T-helper 1 cell treated with Interleukin-12 subunit alpha and Interleukin-12 subunit beta and Interleukin-4 antibody, amounts not matched to agents 30 μg/mL and 1 μg/mL, for 36 hours (primary cell): ENCODE measurements around the gene TXLNG.

Experiments used
- H3K27ac Mint-ChIP-seq: one replicate; pipeline ENCODE4 v1.8.0; 2021; ENCODE audit warnings: mild to moderate bottlenecking, mixed read lengths
- H3K27me3 Mint-ChIP-seq: one replicate; pipeline ENCODE4 v1.8.0; 2021; ENCODE audit warnings: low read depth, mixed read lengths
- H3K36me3 Mint-ChIP-seq: one replicate; pipeline ENCODE4 v1.8.0; 2021; ENCODE audit warnings: low read depth, mixed read lengths
- H3K4me1 Mint-ChIP-seq: one replicate; pipeline ENCODE4 v1.8.0; 2021; ENCODE audit warnings: low read depth, mixed read lengths
- H3K4me3 Mint-ChIP-seq: one replicate; pipeline ENCODE4 v1.8.0; 2021; ENCODE audit warnings: mild to moderate bottlenecking, moderate library complexity, mixed read lengths
- H3K9me3 Mint-ChIP-seq: one replicate; pipeline ENCODE4 v1.8.0; 2021; ENCODE audit warnings: mixed read lengths

Gene TXLNG

GRCh38 chrX:16867947-16868346, 81.7 kb downstream of the TXLNG start:
- peak overlapping the region; percentile 92 for H3K4me3 Mint-ChIP-seq
- peaks cover 26% of the 10 kb centered on the region for H3K4me1 Mint-ChIP-seq
- H3K27ac Mint-ChIP-seq, result no peak overlapping the region
- H3K36me3 Mint-ChIP-seq, result peaks cover 11% of the 10 kb centered on the region
- no peaks in the 10 kb centered on the region for H3K9me3 Mint-ChIP-seq
- peaks cover 6% of the 10 kb centered on the region for H3K27me3 Mint-ChIP-seq

DNA sequence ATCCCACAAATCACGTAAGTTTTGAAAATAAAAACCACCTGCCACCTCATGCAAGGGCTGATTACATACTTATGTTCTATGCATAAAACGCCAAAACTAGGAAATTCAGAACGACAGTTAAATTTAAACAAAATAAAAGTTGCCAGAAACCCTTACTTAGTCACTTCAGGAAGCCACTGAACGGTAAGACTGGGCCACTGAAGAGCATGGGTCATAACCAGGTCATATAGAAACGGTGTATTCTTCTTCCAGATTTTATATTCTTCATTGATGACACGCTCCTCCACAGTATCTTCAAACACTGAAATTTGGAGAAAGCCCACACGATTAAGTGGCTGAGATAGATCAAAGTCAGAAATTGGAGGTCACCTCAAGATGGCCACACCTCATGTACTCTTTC, 82.7 kb downstream of the TXLNG start:
- Mint-ChIP-seq H3K4me1 (peaks cover 21% of the 10 kb centered on the region), H3K27me3 (peaks cover 6% of the 10 kb centered on the region), H3K27ac (peak overlapping the region; percentile 91), H3K36me3 (peaks cover 11% of the 10 kb centered on the region), H3K4me3 (peak overlapping the region; percentile 92), H3K9me3 (no peaks in the 10 kb centered on the region)

DNA sequence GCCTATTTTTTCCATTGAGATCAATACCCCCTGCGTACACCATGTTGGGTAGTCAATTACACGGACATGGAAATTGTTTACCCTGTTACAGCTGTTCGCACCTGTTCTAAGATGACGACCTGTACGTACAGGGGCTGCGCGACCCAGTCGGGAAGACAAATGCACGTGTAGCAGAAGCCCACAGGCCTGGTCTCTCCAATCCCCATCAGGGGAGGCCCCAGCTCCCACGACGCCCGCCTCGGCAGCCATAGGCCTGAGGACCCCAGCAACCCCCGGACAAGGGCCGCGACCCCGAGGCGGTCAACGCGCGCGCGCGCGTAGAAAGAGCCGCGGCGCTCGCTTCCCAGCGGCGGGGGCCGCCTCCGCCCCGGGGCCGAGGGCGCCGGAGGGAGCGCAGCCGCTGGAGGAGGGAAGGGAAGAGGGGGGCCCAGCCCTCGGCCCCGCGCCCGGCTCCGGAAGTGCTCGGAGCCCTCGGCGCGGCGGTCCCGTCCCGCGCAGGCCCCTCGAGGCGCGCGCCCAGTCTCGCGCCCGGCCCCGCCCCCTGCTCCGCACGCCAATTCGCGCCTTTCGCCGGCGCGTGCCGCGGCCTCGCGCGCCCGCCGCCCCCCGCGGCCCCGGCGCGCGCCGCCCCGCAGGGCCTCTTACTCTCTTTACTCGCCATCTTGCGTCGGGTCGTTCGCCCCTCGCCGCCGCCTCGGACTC, 83.3 kb downstream of the TXLNG start:
- Mint-ChIP-seq H3K9me3 (no peaks in the 10 kb centered on the region), H3K4me3 (peak overlapping the region; percentile 95), H3K4me1 (peaks cover 21% of the 10 kb centered on the region), H3K36me3 (peaks cover 11% of the 10 kb centered on the region), H3K27ac (peak overlapping the region; percentile 98), H3K27me3 (peaks cover 6% of the 10 kb centered on the region)

DNA sequence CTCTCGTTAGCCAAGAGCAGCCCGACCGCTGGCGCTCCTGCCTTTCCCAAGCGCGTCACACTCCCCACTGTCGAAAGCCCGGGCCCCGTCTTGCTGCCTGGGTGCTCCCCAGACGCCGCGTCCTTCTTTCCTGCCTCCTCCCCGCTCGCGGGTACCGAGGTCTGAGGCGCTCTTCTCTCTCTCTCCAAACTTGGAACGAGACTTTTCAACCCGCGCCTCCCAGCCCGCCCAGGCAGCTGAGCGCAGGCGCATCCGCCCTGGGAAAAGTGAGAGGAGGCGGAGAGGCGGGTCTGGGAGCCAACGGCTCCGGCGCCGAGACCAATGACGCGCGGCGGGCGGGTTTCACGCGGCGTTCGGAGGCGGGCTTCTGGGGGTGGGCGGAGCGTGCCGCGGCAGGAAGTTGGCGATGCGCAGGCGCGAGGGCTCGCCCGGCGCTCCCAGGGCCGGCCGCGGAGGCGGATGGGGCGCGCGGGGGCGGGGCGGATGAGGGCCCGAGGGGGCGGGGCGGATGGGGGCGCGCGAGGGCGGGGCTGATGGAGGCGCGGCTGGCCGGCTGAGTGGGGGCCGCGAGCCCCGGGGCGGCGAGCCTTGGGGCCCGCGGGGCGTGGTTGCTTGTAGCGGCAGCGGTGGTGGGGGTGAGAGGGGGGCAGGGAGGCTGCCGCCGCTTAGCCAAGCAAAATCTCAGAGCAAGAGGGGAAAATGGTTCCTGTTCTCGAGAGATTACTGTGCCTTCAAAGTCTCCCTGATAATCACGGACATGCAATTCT, 84.0 kb downstream of the TXLNG start, which contains the start of gene RBBP7:
Gene RBBP7, minus strand, starts transcription at position 268 of the 767 bp plus-strand sequence. CDS start 309 bp downstream, outside the sequence.
- H3K36me3 Mint-ChIP-seq, result peaks cover 11% of the 10 kb centered on the region
- H3K27ac Mint-ChIP-seq, result peak within 1 kb of the TSS; percentile 98
- H3K4me1 Mint-ChIP-seq, result peaks cover 21% of the 10 kb centered on the region
- H3K9me3 Mint-ChIP-seq, result no peaks in the 10 kb centered on the region
- H3K4me3 Mint-ChIP-seq, result peak within 1 kb of the TSS; percentile 95
- H3K27me3 Mint-ChIP-seq, result peaks cover 13% of the 10 kb centered on the region

DNA sequence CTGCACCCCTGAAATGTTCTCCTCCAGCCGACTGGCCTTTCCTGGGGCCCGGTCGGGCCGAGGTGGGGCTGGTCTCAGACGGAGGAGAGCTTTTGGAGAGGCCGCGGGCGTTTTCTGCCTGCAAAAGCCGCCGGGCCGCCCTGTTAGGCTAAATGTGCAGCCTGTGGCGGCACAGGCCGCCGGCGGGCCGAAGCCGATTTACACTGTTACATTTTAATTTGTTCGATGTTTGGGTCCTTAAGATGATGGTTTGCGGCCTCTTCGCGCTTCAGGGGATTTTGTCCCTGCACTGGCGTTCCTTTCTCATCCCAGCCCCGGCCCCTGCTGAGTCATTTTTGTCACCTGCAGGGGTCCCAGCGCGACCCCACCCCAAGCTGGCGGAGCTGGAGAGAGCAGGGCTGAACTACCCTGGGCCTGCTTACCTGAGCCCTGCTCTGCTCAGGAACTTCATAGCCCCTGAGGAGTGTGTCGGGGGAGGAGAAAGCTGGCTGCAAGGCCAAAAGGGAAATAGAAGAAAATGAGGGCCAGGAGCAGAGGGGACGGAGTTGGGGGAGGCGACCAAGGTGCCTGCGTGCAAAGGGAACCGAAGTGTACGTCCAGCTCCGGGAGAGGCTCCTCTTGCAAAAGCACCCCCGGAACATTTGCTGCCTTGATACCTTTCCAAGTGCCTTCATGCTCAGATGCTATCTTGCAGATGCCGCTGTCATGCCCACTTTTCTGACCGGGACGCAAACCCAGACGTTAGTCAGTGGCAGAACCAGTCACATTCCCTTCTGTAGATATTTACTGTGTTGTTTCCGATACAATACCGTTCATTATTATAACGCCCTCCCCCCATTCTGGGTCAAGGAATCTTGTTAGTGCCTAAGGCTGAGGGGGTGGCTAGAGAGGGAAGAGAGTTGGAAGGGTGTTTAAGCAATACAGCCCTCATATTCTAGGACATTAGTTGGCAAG, 84.9 kb downstream of the TXLNG start:
- H3K27ac Mint-ChIP-seq, result peak overlapping the region; percentile 82
- no peaks in the 10 kb centered on the region for H3K9me3 Mint-ChIP-seq
- peaks cover 18% of the 10 kb centered on the region for H3K27me3 Mint-ChIP-seq
- H3K4me3 Mint-ChIP-seq, result peak overlapping the region; percentile 73
- H3K36me3 Mint-ChIP-seq, result peaks cover 9% of the 10 kb centered on the region
- peaks cover 16% of the 10 kb centered on the region for H3K4me1 Mint-ChIP-seq

GRCh38 chrX:16873106-16873505, 86.8 kb downstream of the TXLNG start:
- Mint-ChIP-seq H3K27me3 (peaks cover 31% of the 10 kb centered on the region), H3K4me1 (peaks cover 8% of the 10 kb centered on the region), H3K9me3 (no peaks in the 10 kb centered on the region), H3K27ac (no peak overlapping the region), H3K36me3 (peaks cover 6% of the 10 kb centered on the region), H3K4me3 (no peak overlapping the region)

GRCh38 chrX:16874458-16875095, 88.3 kb downstream of the TXLNG start:
- no peak overlapping the region for H3K27ac Mint-ChIP-seq
- H3K9me3 Mint-ChIP-seq, result no peaks in the 10 kb centered on the region
- no peaks in the 10 kb centered on the region for H3K36me3 Mint-ChIP-seq
- H3K4me3 Mint-ChIP-seq, result no peak overlapping the region
- H3K4me1 Mint-ChIP-seq, result no peaks in the 10 kb centered on the region
- H3K27me3 Mint-ChIP-seq, result peaks cover 31% of the 10 kb centered on the region

DNA sequence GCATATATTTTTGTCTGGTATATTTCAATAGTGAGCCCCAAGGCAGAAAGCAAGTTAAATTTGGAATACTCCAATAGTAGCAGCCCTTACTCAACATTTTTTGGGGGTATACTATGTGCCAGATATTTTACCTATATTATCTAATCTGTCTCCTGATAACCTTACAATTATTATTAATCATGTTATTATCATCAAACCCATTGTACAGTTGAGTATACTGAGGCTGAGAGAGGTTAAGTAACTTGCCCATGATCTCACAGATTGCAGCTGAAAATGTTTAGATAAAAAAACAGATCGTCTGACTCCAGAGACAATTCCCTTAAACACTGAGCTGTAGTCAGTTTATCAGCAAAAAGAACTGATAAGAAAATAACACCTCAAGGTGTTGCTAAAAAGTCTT, 90.4 kb downstream of the TXLNG start:
- Mint-ChIP-seq H3K9me3 (no peaks in the 10 kb centered on the region), H3K4me1 (no peaks in the 10 kb centered on the region), H3K27ac (no peak overlapping the region), H3K36me3 (no peaks in the 10 kb centered on the region), H3K27me3 (peaks cover 34% of the 10 kb centered on the region), H3K4me3 (no peak overlapping the region)

- H3K27ac Mint-ChIP-seq, result no peak overlapping the region
- no peaks in the 10 kb centered on the region for H3K9me3 Mint-ChIP-seq
- peaks cover 9% of the 10 kb centered on the region for H3K27me3 Mint-ChIP-seq
- H3K4me1 Mint-ChIP-seq, result peaks cover 4% of the 10 kb centered on the region
- H3K4me3 Mint-ChIP-seq, result peak overlapping the region; percentile 21
- H3K36me3 Mint-ChIP-seq, result no peaks in the 10 kb centered on the region
Measured at GRCh38 chrX:16882169-16882568, 95.9 kb downstream of the TXLNG start.

DNA sequence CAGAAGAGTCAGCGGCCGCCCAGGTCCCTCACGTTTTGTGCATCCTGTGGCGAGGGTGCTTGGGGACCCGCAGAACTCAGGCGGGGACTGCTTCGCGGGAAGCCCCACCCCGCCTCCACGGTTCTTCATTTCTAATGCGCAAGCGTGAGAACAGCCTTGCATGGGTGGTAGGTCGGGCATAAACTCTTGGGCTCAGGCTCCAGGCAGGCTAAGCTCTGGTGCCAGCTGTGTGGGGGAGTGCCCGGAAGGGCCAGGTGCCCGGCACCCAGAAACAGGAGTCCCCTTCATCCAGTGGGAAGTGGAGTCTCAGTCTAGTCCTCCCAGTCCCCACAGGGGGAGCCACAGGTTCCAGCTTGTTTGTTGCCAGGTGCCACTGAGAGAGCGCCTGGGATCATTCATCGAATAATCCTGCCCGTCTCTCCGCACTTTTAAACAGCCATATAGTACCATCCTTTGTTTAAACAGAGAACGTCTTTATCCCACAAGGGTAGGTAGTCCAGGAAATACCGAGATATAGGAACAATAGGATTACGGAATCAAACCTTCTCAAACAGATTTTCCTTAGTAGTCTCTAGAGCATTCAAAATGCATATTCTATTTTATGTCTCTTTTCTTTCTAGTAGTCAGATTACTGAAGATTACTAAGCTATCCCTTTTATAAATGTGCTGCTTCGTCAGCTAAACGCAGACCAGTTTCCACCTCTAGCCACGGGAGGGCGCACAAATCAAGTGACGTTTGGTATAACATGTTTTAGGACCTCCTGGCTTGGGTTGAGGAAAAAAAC, 96.6 kb downstream of the TXLNG start:
- H3K27ac Mint-ChIP-seq, result no peak overlapping the region
- peaks cover 4% of the 10 kb centered on the region for H3K4me1 Mint-ChIP-seq

GRCh38 chrX:16883487-16883804, 97.2 kb downstream of the TXLNG start:
- H3K27ac Mint-ChIP-seq, result no peak overlapping the region
- no peak overlapping the region for H3K4me3 Mint-ChIP-seq
- H3K9me3 Mint-ChIP-seq, result no peaks in the 10 kb centered on the region
- H3K36me3 Mint-ChIP-seq, result no peaks in the 10 kb centered on the region
- H3K4me1 Mint-ChIP-seq, result peaks cover 6% of the 10 kb centered on the region
- H3K27me3 Mint-ChIP-seq, result peaks cover 6% of the 10 kb centered on the region

More for the DNA sequence above, 96.6 kb downstream of the TXLNG start:
- Mint-ChIP-seq H3K36me3 (no peaks in the 10 kb centered on the region), H3K27me3 (peaks cover 6% of the 10 kb centered on the region), H3K4me3 (peak overlapping the region; percentile 64), H3K9me3 (no peaks in the 10 kb centered on the region)

DNA sequence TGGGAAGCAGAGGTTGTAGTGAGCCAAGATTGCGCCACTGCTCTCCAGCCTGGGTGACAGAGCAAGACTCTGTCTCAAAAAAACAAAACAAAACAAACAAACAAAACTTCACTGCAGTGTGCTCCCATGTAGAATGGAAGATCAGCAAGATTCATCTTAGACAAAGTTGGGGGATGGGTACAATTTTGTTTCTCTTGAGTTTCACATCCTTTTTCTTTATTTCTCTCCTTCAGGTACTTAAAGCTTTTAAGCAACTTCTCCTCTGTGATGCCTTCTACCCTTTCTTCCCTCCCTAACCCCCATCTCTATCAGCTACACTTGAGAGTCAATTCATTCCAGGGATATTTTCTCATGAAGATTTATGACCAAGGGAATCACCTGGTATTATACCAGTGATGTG, 99.4 kb downstream of the TXLNG start:
- no peak overlapping the region for H3K27ac Mint-ChIP-seq
- peaks cover 16% of the 10 kb centered on the region for H3K4me1 Mint-ChIP-seq
- no peaks in the 10 kb centered on the region for H3K36me3 Mint-ChIP-seq
- H3K9me3 Mint-ChIP-seq, result no peaks in the 10 kb centered on the region
- peaks cover 18% of the 10 kb centered on the region for H3K27me3 Mint-ChIP-seq
- H3K4me3 Mint-ChIP-seq, result no peak overlapping the region

GRCh38 chrX:16892504-16893362, 106.5 kb downstream of the TXLNG start:
- Mint-ChIP-seq H3K4me3 (no peak overlapping the region), H3K9me3 (no peaks in the 10 kb centered on the region)

More at GRCh38 chrX:16892504-16893362, 106.5 kb downstream of the TXLNG start:
- Mint-ChIP-seq H3K36me3 (no peaks in the 10 kb centered on the region), H3K4me1 (peaks cover 16% of the 10 kb centered on the region), H3K27ac (no peak overlapping the region), H3K27me3 (peaks cover 21% of the 10 kb centered on the region)
